Endothelial cell (in vitro differentiated cells): ENCODE measurements around the gene OR2AJ1. TPM values are rescaled to one million over a fixed set of nuclear protein-coding genes. Genes with fewer than 3 reads are reported as not detected.

Experiments used
- DNase-seq: peaks from one replicate; pipeline ENCODE4 v3.0.0; 2021; ENCODE audit warnings: low spot score
- H3K27ac Mint-ChIP-seq: one replicate; pipeline ENCODE4 v1.8.0; 2021; ENCODE audit warnings: mixed read lengths, inconsistent platforms; ENCODE audit not compliant: unreplicated experiment
- H3K27me3 Mint-ChIP-seq: one replicate; pipeline ENCODE4 v1.8.0; 2021; ENCODE audit warnings: mild to moderate bottlenecking, moderate library complexity, mixed read lengths, inconsistent platforms; ENCODE audit not compliant: unreplicated experiment
- H3K36me3 Mint-ChIP-seq: one replicate; pipeline ENCODE4 v1.8.0; 2021; ENCODE audit warnings: mild to moderate bottlenecking, low read depth, mixed read lengths, inconsistent platforms; ENCODE audit not compliant: unreplicated experiment
- H3K4me1 Mint-ChIP-seq: one replicate; pipeline ENCODE4 v1.8.0; 2021; ENCODE audit warnings: mild to moderate bottlenecking, mixed read lengths, inconsistent platforms; ENCODE audit not compliant: unreplicated experiment
- H3K4me3 Mint-ChIP-seq: one replicate; pipeline ENCODE4 v1.8.0; 2021; ENCODE audit warnings: mild to moderate bottlenecking, mixed read lengths, inconsistent platforms; ENCODE audit not compliant: unreplicated experiment
- H3K9me3 Mint-ChIP-seq: one replicate; pipeline ENCODE4 v1.8.0; 2021; ENCODE audit warnings: mixed read lengths, inconsistent platforms; ENCODE audit not compliant: unreplicated experiment
- total RNA-seq: library from RNA; stranded (reverse); fragmentation: NEBNext Ultra II Directional; extraction: Animal tissue kit (Norgen Biotek cat#: 25700); gene quantifications from one replicate; pipeline ENCODE4 v1.2.1, GENCODE V29; 2021; ENCODE audit not compliant: unreplicated experiment
- TF ChIP-seq, protein P1 (sequence below): fragments of 200-600 bp; sonication (generic); IDR thresholded peaks from one replicate; pipeline ENCODE4 v1.5.0; 2021; ENCODE audit warnings: antibody characterized with exemption; ENCODE audit not compliant: unreplicated experiment

Gene OR2AJ1
- total RNA-seq, 1 donor from 2014 or later: not detected

DNA sequence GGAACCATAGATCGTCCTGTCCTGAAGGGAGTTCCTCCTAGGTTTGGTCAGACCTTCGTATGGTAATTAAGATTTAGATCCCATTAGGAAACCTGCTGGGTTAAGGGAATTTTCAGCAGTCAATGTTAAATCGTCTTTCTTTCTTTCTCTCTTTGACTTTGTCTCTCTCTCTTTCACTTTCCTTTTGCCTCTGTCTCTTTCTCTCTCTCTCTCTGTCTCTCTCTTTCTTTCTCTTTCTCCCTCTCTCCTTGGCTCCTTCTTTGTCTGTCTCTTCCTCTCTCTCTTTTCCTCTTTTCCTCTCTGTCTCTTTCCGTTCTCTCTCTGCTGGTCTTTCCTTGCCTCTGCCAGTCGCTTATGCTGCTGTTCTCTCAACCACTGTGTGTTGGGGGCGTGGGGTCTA, 20.6 kb upstream of the OR2AJ1 start:
- peaks cover 3% of the 10 kb centered on the region for H3K36me3 Mint-ChIP-seq
- DNase-seq: no peak
- peaks cover 19% of the 10 kb centered on the region for H3K9me3 Mint-ChIP-seq
- H3K4me3 Mint-ChIP-seq: no peak overlapping the region
- no peaks in the 10 kb centered on the region for H3K4me1 Mint-ChIP-seq
- TF ChIP-seq, protein P1, sequence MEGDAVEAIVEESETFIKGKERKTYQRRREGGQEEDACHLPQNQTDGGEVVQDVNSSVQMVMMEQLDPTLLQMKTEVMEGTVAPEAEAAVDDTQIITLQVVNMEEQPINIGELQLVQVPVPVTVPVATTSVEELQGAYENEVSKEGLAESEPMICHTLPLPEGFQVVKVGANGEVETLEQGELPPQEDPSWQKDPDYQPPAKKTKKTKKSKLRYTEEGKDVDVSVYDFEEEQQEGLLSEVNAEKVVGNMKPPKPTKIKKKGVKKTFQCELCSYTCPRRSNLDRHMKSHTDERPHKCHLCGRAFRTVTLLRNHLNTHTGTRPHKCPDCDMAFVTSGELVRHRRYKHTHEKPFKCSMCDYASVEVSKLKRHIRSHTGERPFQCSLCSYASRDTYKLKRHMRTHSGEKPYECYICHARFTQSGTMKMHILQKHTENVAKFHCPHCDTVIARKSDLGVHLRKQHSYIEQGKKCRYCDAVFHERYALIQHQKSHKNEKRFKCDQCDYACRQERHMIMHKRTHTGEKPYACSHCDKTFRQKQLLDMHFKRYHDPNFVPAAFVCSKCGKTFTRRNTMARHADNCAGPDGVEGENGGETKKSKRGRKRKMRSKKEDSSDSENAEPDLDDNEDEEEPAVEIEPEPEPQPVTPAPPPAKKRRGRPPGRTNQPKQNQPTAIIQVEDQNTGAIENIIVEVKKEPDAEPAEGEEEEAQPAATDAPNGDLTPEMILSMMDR: no peak
- no peaks in the 10 kb centered on the region for H3K27me3 Mint-ChIP-seq
- no peak overlapping the region for H3K27ac Mint-ChIP-seq

DNA sequence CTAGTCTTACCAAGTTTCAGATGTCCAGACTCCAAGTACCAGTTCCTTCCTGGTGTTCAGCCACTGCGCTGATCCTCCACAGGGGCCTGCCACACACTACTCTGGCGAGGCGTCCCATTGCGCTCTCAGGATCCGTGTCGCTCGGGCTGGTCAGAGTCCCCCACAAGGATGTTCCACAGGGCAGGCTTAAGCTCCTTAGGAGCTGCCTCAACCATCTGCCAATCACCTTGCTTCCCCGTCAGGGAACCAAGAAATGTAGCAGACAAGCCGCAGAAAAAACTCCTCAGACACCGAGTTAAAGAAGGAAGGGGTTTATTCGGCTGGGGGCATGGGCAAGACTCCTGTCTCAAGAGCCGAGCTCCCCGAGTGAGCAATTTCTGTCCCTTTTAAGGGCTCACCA, 19.5 kb upstream of the OR2AJ1 start:
- DNase-seq: no peak
- TF ChIP-seq, protein P1: no peak
- Mint-ChIP-seq H3K4me1 (no peaks in the 10 kb centered on the region), H3K36me3 (peaks cover 3% of the 10 kb centered on the region), H3K9me3 (peaks cover 19% of the 10 kb centered on the region), H3K4me3 (no peak overlapping the region), H3K27me3 (no peaks in the 10 kb centered on the region), H3K27ac (no peak overlapping the region)

DNA sequence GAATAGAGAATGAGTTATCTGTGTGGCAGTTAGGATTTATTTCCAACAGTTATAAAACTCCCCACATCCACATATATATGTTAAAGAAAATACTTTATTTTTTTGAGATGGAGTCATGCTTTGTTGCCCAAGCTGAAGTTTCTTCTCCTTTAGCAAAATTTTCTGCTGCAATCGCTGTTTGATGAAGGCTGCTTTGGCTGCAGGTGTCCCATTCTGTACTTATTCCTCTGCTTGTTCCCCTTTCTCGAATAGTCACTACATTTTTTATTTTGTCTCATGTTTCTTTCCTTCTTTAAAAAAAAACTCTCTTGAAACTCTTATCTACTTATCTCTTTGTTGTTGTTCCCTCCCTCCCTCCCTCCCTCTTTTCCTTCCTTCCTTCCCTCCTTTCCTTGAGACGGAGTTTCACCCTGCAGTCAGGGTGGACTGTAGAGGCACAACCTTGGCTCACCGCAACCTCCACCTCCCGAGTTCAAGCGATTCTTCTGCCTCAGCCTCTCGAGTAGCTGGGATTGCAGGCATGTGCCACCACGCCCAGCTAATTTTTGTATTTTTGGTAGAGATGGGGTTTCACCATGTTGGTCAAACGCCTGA, 18.7 kb upstream of the OR2AJ1 start:
- H3K9me3 Mint-ChIP-seq: peaks cover 19% of the 10 kb centered on the region
- no peak overlapping the region for H3K4me3 Mint-ChIP-seq
- TF ChIP-seq, protein P1: no peak
- no peaks in the 10 kb centered on the region for H3K27me3 Mint-ChIP-seq
- H3K4me1 Mint-ChIP-seq: no peaks in the 10 kb centered on the region
- H3K36me3 Mint-ChIP-seq: peaks cover 3% of the 10 kb centered on the region
- no peak for DNase-seq
- H3K27ac Mint-ChIP-seq: no peak overlapping the region

DNA sequence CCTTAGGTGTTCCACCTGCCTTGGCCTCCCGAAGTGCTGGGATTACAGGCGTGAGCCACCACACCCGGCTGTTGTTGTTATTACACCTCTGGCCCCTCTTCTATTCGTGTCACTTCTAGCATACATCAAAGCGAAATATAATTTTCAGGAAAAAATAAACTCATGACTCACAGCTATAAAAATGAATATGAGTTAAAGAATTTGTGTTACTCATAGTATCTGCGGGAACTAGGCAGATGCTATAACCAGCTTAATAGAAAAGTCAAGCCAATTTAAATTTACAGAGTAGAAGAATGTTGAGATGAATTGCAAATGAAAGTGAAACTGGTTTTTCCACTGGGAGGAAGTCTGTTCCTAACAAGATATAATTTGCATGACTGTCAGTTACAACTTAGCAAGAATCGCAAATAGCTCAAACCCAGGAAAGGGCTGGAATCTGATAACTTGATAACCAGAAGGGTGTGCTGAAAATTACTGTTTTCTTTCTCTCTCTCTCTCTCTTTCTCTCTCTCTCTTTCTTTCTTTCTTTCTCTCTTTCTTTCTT, 18.1 kb upstream of the OR2AJ1 start:
- peaks cover 19% of the 10 kb centered on the region for H3K9me3 Mint-ChIP-seq
- DNase-seq: no peak
- H3K27ac Mint-ChIP-seq: no peak overlapping the region

DNA sequence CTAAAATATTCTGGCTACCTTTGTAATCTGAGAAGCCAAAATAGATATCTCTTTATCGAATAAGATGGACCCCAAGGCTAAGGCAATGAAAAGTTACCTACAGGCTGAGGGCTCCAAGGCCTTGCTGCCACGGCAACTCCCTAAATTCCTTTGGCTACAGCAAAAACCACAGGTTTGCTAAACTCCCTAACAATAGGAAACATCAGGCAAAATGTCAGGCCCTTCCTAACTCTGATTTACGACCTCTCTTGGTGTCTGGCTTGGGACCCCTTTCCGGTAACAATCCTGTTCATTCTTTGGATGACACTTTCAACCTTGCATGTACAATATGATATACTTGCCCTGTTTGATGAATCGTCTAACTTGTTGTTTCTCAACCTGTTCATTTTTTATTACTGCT, 15.9 kb upstream of the OR2AJ1 start:
- H3K27ac Mint-ChIP-seq: no peak overlapping the region
- no peaks in the 10 kb centered on the region for H3K27me3 Mint-ChIP-seq
- H3K4me1 Mint-ChIP-seq: no peaks in the 10 kb centered on the region
- DNase-seq: no peak
- peaks cover 16% of the 10 kb centered on the region for H3K9me3 Mint-ChIP-seq
- H3K4me3 Mint-ChIP-seq: no peak overlapping the region
- peaks cover 3% of the 10 kb centered on the region for H3K36me3 Mint-ChIP-seq
- TF ChIP-seq, protein P1: no peak

More for the DNA sequence above, 18.1 kb upstream of the OR2AJ1 start:
- Mint-ChIP-seq H3K36me3 (peaks cover 3% of the 10 kb centered on the region), H3K27me3 (no peaks in the 10 kb centered on the region), H3K4me1 (no peaks in the 10 kb centered on the region), H3K4me3 (no peak overlapping the region)
- TF ChIP-seq, protein P1: no peak
